ENCODE measurements around the gene CTIF. TPM values are rescaled to one million over a fixed set of nuclear protein-coding genes. Genes with fewer than 3 reads are reported as not detected.
A peak's percentile ranks its signal among the peaks of the same experiment; 100 is the strongest.

The CTIF gene
- total RNA-seq, 1 donor from 2014 or later, result 51.5 TPM

DNA sequence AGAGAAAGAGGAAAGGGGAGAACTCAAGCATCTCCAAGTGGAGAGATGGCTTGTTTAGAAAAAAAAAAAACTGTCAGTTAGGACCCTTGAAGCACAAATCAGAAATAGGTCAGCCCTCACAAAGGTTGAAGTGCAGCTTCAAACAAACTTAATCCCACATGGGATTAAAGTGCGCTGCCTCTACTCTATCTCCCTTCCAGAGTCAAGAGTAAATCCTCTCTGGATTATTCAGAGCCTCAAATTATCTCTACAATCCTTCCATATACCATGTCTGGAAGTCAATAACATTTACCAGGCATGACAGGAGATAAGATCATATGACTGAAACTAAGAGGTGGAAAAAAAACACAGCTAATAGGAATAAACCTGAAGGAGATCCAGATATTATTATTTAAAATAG, 342.1 kb downstream of the CTIF start:
- Mint-ChIP-seq H3K9me3 (ENCODE audit: unreplicated experiment) (no peaks in the 10 kb centered on the region), H3K27me3 (ENCODE audit: unreplicated experiment) (peaks cover 5% of the 10 kb centered on the region), H3K4me3 (ENCODE audit: unreplicated experiment) (no peak overlapping the region), H3K4me1 (ENCODE audit: unreplicated experiment) (peaks cover 16% of the 10 kb centered on the region), H3K36me3 (ENCODE audit: low read depth, unreplicated experiment) (no peaks in the 10 kb centered on the region), H3K27ac (ENCODE audit: unreplicated experiment) (no peak overlapping the region)
- TF ChIP-seq, protein P1, sequence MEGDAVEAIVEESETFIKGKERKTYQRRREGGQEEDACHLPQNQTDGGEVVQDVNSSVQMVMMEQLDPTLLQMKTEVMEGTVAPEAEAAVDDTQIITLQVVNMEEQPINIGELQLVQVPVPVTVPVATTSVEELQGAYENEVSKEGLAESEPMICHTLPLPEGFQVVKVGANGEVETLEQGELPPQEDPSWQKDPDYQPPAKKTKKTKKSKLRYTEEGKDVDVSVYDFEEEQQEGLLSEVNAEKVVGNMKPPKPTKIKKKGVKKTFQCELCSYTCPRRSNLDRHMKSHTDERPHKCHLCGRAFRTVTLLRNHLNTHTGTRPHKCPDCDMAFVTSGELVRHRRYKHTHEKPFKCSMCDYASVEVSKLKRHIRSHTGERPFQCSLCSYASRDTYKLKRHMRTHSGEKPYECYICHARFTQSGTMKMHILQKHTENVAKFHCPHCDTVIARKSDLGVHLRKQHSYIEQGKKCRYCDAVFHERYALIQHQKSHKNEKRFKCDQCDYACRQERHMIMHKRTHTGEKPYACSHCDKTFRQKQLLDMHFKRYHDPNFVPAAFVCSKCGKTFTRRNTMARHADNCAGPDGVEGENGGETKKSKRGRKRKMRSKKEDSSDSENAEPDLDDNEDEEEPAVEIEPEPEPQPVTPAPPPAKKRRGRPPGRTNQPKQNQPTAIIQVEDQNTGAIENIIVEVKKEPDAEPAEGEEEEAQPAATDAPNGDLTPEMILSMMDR (IDR thresholded peaks at IDR 0.05; ENCODE audit: unreplicated experiment), result no peak
- no peak for DNase-seq (ENCODE audit: low spot score)

DNA sequence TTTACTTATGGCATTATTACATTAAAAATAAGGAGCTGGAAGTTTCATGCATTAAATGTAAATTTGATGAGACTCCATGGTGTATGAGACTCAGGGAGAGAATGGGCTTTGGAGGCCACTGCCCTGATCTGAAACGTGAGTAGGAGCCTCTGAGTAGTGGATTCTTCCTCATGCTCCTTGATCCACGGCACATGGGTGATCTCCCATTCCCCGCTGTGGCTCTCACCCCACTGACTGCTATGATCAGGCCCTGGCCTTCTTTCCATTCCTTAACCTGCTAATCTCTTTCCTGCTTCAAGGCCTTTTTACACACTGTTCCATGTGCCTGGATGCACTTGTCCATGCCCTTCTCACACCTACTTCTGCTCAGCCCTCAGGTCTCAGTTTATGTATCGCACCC, 343.5 kb downstream of the CTIF start:
- H3K4me1 Mint-ChIP-seq (ENCODE audit: unreplicated experiment), result peaks cover 25% of the 10 kb centered on the region

DNA sequence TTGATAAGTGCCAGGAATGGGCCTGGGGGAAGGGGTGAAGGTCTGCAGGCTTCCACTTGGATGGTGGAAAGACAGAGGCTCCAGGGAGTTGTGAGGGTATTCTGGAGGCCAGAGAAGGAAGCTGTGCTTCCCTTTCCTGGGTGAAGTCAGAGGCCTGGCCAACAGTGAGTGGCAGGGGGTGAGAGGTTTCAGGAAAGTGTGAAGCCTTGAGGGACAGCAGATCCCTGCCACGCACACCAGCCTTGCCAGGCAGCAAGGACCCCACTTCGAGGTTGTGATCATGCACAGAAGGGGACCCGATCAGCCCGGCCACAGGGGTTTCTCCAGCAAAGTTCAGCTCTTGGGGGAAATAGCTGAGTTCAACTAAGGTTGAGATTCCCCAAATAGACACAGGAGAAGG, 345.5 kb downstream of the CTIF start:
- H3K27me3 Mint-ChIP-seq (ENCODE audit: unreplicated experiment), result peaks cover 8% of the 10 kb centered on the region
- H3K27ac Mint-ChIP-seq (ENCODE audit: unreplicated experiment), result peak overlapping the region; percentile 3
- H3K9me3 Mint-ChIP-seq (ENCODE audit: unreplicated experiment), result no peaks in the 10 kb centered on the region
- no peak for DNase-seq (ENCODE audit: low spot score)
- no peak overlapping the region for H3K4me3 Mint-ChIP-seq (ENCODE audit: unreplicated experiment)
- TF ChIP-seq, protein P1 (IDR thresholded peaks at IDR 0.05; ENCODE audit: unreplicated experiment), result no peak
- H3K4me1 Mint-ChIP-seq (ENCODE audit: unreplicated experiment), result peaks cover 30% of the 10 kb centered on the region
- no peaks in the 10 kb centered on the region for H3K36me3 Mint-ChIP-seq (ENCODE audit: low read depth, unreplicated experiment)

More for the DNA sequence above, 343.5 kb downstream of the CTIF start:
- H3K36me3 Mint-ChIP-seq (ENCODE audit: low read depth, unreplicated experiment), result no peaks in the 10 kb centered on the region
- TF ChIP-seq, protein P1 (IDR thresholded peaks at IDR 0.05; ENCODE audit: unreplicated experiment), result no peak
- H3K27me3 Mint-ChIP-seq (ENCODE audit: unreplicated experiment), result peaks cover 5% of the 10 kb centered on the region
- H3K4me3 Mint-ChIP-seq (ENCODE audit: unreplicated experiment), result no peak overlapping the region
- no peak overlapping the region for H3K27ac Mint-ChIP-seq (ENCODE audit: unreplicated experiment)
- DNase-seq (ENCODE audit: low spot score), result no peak
- no peaks in the 10 kb centered on the region for H3K9me3 Mint-ChIP-seq (ENCODE audit: unreplicated experiment)

DNA sequence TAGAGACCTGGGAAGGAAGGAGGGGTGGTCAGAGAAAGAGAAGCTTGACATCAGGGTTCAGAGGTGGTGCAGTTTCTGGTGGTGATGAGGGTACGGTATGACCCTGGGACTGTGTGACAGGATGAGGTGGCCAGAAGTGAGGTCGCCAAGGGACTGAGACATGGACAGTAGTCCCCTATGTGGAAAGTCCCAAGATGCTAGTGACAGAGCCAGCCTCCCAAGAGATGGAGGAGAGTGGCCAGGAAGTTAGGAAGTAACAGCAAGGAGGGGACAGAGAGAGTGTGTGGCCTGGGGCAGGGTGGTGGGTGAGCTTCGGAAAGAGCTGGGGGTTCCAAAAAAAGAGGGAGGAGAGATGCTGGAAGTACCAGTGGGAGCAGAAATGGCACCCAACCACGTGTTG, 345.9 kb downstream of the CTIF start:
- DNase-seq (ENCODE audit: low spot score), result no peak
- Mint-ChIP-seq H3K9me3 (ENCODE audit: unreplicated experiment) (no peaks in the 10 kb centered on the region), H3K4me3 (ENCODE audit: unreplicated experiment) (no peak overlapping the region), H3K4me1 (ENCODE audit: unreplicated experiment) (peaks cover 32% of the 10 kb centered on the region), H3K27me3 (ENCODE audit: unreplicated experiment) (peaks cover 8% of the 10 kb centered on the region), H3K27ac (ENCODE audit: unreplicated experiment) (peak overlapping the region; percentile 3), H3K36me3 (ENCODE audit: low read depth, unreplicated experiment) (no peaks in the 10 kb centered on the region)
- TF ChIP-seq, protein P1 (IDR thresholded peaks at IDR 0.05; ENCODE audit: unreplicated experiment), result no peak

DNA sequence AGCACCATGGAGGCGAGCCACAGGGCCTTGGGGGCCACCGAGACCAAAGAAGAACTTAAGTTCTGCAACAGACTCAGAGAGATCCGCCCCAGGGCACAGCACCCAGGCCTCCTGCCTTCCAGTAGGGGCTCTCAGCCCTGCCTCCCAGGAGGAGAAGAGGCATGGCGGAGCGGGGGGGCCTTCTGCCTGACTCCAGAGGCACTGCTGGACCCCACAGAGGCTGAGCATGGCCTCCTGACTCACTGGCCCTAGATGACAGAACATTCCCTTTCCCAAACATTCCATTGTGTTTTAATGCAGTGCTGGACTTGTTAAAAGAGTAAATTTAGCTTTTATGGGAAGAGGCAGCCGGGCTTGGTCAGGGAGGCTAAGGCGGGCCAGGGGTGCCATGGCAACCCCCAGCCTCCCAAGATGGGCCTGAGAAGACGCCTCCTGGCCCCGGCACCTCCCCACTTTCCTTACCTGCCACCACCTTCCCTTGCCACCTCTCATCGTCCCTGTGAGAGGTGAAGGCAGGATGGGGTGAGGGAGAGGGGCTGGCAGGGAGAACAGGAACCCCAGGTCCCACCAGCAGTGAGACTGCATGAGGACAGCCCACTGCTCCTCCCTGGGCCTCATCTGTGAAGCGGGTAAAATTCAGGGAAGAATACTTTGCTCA, 346.6 kb downstream of the CTIF start:
- TF ChIP-seq, protein P1 (IDR thresholded peaks at IDR 0.05; ENCODE audit: unreplicated experiment), result no peak

More for the DNA sequence above, 346.6 kb downstream of the CTIF start:
- peaks cover 33% of the 10 kb centered on the region for H3K4me1 Mint-ChIP-seq (ENCODE audit: unreplicated experiment)
- no peak for DNase-seq (ENCODE audit: low spot score)
- H3K27me3 Mint-ChIP-seq (ENCODE audit: unreplicated experiment), result peaks cover 8% of the 10 kb centered on the region
- H3K27ac Mint-ChIP-seq (ENCODE audit: unreplicated experiment), result no peak overlapping the region
- no peaks in the 10 kb centered on the region for H3K36me3 Mint-ChIP-seq (ENCODE audit: low read depth, unreplicated experiment)
- H3K4me3 Mint-ChIP-seq (ENCODE audit: unreplicated experiment), result no peak overlapping the region
- no peaks in the 10 kb centered on the region for H3K9me3 Mint-ChIP-seq (ENCODE audit: unreplicated experiment)
